Heart left ventricle (tissue), 13 donors: ENCODE data around the gene RBM28.

Experiments
- CTCF ChIP-seq, 12 donors: fragments of 200-600 bp; sonication (generic) in 4 of 12; IDR thresholded peaks; one replicate each; pipeline versions ENCODE4 v1.5.0 to v1.8.0; 2018 to 2022; ENCODE audit warnings: antibody characterized with exemption in 12 of 12, mild to moderate bottlenecking in 5 of 12
- POLR2A ChIP-seq, 2 donors: fragments of 450-650 bp; IDR thresholded peaks; one replicate each; pipeline ENCODE4 v1.6.1; 2017; ENCODE audit warnings: antibody characterized with exemption in 2 of 2, mild to moderate bottlenecking in 2 of 2, moderate library complexity in 2 of 2
- donor health status: ischemic (EF 13 %, LVEDD 7.1; RV severe dilation, severe dysfunction).
- donor health status: DM: no; HTN: yes; CAD: no.
- donor health status: DM: no; HTN: no; CAD: no.
- donor health status: ischemic (EF 25% LVEDD 6.9; RV normal size, moderate dysfunction).
- donor health status: ischemic (EF 25% LVEDD 5.7; RV mildly dilated, moderate dysfunction).
- donor health status: ischemic (EF 35%, LVEDD 5.7; RV mildly dilated, moderate dysfunction).
- donor health status: nonischemic (EF 11% LVEDD 7.7; RV severe dilation, severe dysfunction).
- donor health status: DM: yes; HTN: yes; CAD: no.
- donor health status: PGD.
- donor health status: ischemic (EF 29% LVEDD 5.4; RV normal size, mild dysfunction).
- donor health status: nonischemic (EF 23%, LVEDD 6.1; RV moderate dilation, normal function).

GRCh38 chr7:128304212-128304611 lies 39.5 kb downstream of the RBM28 start:
- TF ChIP-seq CTCF (IDR thresholded peaks at IDR 0.05) = no peak
- TF ChIP-seq POLR2A (IDR thresholded peaks at IDR 0.05) = no peak
